GM12873 (cell line): ENCODE measurements around the gene BABAM1.

Experiments used
- TF ChIP-seq, protein P1 (sequence below): IDR thresholded peaks from 2 replicates; pipeline ENCODE4 v1.5.1; 2012; ENCODE audit warnings: low read depth, mild to moderate bottlenecking, moderate library complexity, low read length, control low read depth; ENCODE audit not compliant: insufficient read depth; ENCODE audit errors: missing control alignments

Gene BABAM1

GRCh38 chr19:17282488-17283125 is 15.4 kb downstream of the BABAM1 start:
- TF ChIP-seq, protein P1, sequence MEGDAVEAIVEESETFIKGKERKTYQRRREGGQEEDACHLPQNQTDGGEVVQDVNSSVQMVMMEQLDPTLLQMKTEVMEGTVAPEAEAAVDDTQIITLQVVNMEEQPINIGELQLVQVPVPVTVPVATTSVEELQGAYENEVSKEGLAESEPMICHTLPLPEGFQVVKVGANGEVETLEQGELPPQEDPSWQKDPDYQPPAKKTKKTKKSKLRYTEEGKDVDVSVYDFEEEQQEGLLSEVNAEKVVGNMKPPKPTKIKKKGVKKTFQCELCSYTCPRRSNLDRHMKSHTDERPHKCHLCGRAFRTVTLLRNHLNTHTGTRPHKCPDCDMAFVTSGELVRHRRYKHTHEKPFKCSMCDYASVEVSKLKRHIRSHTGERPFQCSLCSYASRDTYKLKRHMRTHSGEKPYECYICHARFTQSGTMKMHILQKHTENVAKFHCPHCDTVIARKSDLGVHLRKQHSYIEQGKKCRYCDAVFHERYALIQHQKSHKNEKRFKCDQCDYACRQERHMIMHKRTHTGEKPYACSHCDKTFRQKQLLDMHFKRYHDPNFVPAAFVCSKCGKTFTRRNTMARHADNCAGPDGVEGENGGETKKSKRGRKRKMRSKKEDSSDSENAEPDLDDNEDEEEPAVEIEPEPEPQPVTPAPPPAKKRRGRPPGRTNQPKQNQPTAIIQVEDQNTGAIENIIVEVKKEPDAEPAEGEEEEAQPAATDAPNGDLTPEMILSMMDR: peak; percentile 94

DNA sequence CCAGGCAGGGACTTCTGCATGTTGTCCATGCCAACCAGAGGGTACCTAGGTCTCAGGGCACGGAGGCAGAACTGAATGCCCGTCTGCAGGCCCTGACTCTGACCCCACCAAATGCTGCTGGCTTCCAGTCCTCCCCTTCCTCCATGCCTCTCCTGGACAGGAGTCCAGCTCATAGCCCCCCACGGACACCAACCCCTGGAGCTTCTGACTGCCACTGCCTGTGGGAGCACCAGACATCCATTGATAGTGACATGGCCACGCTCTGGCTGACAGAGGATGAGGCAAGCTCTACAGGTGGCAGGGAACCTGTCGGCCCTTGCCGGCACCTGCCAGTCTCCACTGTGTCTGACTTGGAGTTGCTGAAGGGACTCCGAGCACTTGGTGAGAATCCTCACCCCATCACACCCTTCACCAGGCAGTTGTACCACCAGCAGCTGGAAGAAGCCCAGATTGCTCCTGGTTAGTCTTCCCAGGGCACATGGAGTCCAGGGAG is 16.3 kb downstream of the BABAM1 start:
- TF ChIP-seq, protein P1: no peak

DNA sequence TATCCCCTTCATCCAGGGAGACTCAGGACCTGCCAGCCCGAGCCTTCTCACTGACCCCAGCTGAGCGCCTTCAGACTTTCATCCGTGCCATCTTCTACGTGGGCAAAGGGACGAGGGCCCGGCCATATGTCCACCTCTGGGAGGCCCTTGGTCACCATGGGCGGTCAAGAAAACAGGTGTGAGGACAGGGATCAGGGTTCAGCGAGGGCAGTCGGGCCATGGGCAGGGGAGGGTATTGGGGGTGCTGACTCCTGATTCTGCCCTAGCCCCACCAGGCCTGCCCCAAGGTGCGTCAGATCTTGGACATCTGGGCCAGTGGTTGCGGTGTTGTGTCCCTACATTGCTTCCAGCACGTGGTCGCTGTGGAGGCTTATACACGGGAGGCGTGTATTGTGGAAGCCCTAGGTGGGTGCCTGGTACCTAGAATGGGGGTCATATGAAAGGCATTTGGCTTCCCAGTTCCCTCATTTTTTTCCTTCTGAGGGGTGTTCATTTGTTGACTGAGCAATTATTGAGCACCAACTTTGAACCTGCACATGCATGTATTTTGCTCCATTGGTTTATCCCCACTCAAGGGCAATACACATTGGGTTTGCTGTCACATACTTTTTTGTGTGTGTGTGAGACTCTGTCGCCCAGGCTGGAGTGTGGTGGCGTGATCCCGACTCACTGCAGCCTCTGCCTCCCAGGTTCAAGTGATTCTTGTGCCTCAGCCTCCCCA is 18.3 kb downstream of the BABAM1 start:
- TF ChIP-seq, protein P1: no peak

- TF ChIP-seq, protein P1: no peak
Measured at GRCh38 chr19:17286263-17286662, 19.0 kb downstream of the BABAM1 start.

DNA sequence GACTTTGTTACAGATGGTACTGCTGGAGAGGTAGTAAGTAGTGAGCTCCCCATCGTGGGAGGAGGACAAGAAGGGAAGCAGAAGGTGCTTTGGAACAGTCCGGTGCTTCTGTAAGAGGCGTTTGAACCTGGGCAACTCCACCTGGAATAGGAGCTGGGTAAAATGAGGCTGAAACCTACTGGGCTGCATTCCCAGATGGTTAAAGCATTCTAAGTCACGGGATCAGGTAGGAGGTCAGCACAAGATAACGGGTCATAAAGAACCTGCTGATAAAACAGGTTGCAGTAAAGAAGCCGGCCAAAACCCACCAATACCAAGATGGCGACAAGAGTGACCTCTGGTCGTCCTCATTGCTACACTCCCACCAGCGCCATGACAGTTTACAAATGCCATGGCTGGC is 19.5 kb downstream of the BABAM1 start:
- TF ChIP-seq, protein P1: no peak

DNA sequence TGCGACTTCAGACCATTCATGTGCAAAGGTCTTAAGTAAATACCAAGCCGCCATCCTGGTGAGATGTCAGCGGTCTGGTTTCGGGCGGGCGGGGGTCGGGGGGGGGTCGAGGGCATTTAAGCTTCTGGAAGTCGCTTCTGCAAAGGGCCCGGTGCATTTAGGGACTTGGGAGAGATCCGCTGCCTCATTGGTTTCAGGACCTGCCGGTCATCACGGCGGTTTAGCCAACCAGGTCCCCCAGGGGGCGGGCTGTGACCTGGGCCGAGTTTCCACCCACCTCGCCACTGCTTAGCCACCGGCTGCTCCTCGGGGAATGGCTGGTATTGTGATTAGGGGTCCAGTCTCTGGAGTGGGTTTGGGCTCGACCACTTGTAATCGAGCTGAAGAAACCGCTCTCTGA is 22.2 kb downstream of the BABAM1 start:
- TF ChIP-seq, protein P1: no peak

- TF ChIP-seq, protein P1: peak; percentile 85
Measured at GRCh38 chr19:17292301-17293074, 25.2 kb downstream of the BABAM1 start.
